Measurements from ENCODE around the gene EXOC2. TPM values are rescaled to one million over a fixed set of nuclear protein-coding genes. Genes with fewer than 3 reads are reported as not detected.

The EXOC2 gene
- polyA plus RNA-seq, 1 donor (not counting 4 experiments of a cell fraction or from before 2014, with no cell fraction given): 28.4 TPM

DNA sequence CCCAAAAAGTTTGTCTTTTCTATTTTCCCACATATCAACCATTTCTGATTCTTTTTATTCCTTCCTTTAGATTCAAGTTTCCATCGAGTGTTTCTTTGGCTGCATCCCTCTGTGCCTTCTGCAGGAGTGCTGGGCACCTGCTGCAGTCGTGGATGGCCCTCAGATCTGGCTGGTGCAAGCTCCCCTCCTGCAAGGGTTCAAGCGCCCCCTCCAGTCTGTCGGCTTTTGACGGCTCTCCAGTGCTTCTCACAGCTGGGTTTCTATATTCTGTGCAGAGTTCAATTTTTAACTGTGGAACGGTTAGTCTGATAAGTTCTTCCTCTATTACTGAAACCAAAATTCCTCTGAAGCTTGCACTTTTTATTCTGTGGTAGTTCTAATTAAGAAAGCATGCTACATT, 168.1 kb downstream of the EXOC2 start:
- FAIRE-seq (no peak), DNase-seq (ENCODE audit: low read depth, low spot score) (no peak)
- no peak overlapping the region for H3K4me2 ChIP-seq (ENCODE audit: control insufficient read depth, extremely low read depth, insufficient read depth, low read depth, low read length)
- H2AFZ ChIP-seq (ENCODE audit: control insufficient read depth, low read length): no peak overlapping the region
- H3K27me3 ChIP-seq (ENCODE audit: control insufficient read depth, extremely low read depth, insufficient read depth, low read length): no peaks in the 10 kb centered on the region
- no peak overlapping the region for H3K27ac ChIP-seq (ENCODE audit: control insufficient read depth, insufficient read depth, low read length)
- no peaks in the 10 kb centered on the region for H4K20me1 ChIP-seq (ENCODE audit: control insufficient read depth, extremely low read depth, insufficient read depth, low read length)
- no peaks in the 10 kb centered on the region for H3K79me2 ChIP-seq (ENCODE audit: control insufficient read depth, insufficient read depth, low read length)
- H3K4me1 ChIP-seq (ENCODE audit: control insufficient read depth, extremely low read depth, insufficient read depth, low read length): no peaks in the 10 kb centered on the region
- peaks cover 5% of the 10 kb centered on the region for H3K9me3 ChIP-seq (ENCODE audit: control insufficient read depth, low read depth, low read length)
- no peak overlapping the region for H3K9ac ChIP-seq (ENCODE audit: control insufficient read depth, extremely low read depth, insufficient read depth, low read length)
- H3K9me1 ChIP-seq (ENCODE audit: control insufficient read depth, extremely low read depth, insufficient read depth, low read length): no peaks in the 10 kb centered on the region
- H3K36me3 ChIP-seq (ENCODE audit: control insufficient read depth in 2 of 2, extremely low read depth in 1 of 2, insufficient read depth in 2 of 2, low read length in 2 of 2): peaks cover 5 to 7% of the 10 kb centered on the region in 2 experiments
- TF ChIP-seq, protein P1, sequence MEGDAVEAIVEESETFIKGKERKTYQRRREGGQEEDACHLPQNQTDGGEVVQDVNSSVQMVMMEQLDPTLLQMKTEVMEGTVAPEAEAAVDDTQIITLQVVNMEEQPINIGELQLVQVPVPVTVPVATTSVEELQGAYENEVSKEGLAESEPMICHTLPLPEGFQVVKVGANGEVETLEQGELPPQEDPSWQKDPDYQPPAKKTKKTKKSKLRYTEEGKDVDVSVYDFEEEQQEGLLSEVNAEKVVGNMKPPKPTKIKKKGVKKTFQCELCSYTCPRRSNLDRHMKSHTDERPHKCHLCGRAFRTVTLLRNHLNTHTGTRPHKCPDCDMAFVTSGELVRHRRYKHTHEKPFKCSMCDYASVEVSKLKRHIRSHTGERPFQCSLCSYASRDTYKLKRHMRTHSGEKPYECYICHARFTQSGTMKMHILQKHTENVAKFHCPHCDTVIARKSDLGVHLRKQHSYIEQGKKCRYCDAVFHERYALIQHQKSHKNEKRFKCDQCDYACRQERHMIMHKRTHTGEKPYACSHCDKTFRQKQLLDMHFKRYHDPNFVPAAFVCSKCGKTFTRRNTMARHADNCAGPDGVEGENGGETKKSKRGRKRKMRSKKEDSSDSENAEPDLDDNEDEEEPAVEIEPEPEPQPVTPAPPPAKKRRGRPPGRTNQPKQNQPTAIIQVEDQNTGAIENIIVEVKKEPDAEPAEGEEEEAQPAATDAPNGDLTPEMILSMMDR (optimal IDR thresholded peaks at IDR 0.05 in 1 of 3, IDR thresholded peaks at IDR 0.05 in 1 of 3, conservative IDR thresholded peaks at IDR 0.05 in 1 of 3; ENCODE audit: extremely low read depth in 1 of 3, insufficient read depth in 2 of 3, low read length in 3 of 3): no peak
- no peak for TF ChIP-seq EZH2 (IDR thresholded peaks at IDR 0.05; ENCODE audit: low read length)
- dilution Hi-C loops (cut with MboI; ENCODE audit: extremely low pct_ligation_motif_present, low sequenced_read_pairs): no loop called here
- no peak overlapping the region for H3K4me3 ChIP-seq (ENCODE audit: control insufficient read depth in 2 of 3, extremely low read depth in 1 of 3, insufficient read depth in 2 of 3, low read depth in 1 of 3, low read length in 3 of 3)

- H2AFZ ChIP-seq (ENCODE audit: control insufficient read depth, low read length): no peak overlapping the region
- H3K36me3 ChIP-seq (ENCODE audit: control insufficient read depth in 2 of 2, extremely low read depth in 1 of 2, insufficient read depth in 2 of 2, low read length in 2 of 2): peaks cover 6 to 7% of the 10 kb centered on the region in 2 experiments
- H3K9me1 ChIP-seq (ENCODE audit: control insufficient read depth, extremely low read depth, insufficient read depth, low read length): no peaks in the 10 kb centered on the region
- H3K4me2 ChIP-seq (ENCODE audit: control insufficient read depth, extremely low read depth, insufficient read depth, low read depth, low read length): no peak overlapping the region
- H3K9ac ChIP-seq (ENCODE audit: control insufficient read depth, extremely low read depth, insufficient read depth, low read length): no peak overlapping the region
- no peak for DNase-seq (ENCODE audit: low read depth, low spot score)
- no peak overlapping the region for H3K27ac ChIP-seq (ENCODE audit: control insufficient read depth, insufficient read depth, low read length)
- dilution Hi-C loops (cut with MboI; ENCODE audit: extremely low pct_ligation_motif_present, low sequenced_read_pairs): no loop called here
- TF ChIP-seq, protein P1 (optimal IDR thresholded peaks at IDR 0.05 in 1 of 3, IDR thresholded peaks at IDR 0.05 in 1 of 3, conservative IDR thresholded peaks at IDR 0.05 in 1 of 3; ENCODE audit: extremely low read depth in 1 of 3, insufficient read depth in 2 of 3, low read length in 3 of 3): no peak
- TF ChIP-seq EZH2 (IDR thresholded peaks at IDR 0.05; ENCODE audit: low read length): no peak
- H4K20me1 ChIP-seq (ENCODE audit: control insufficient read depth, extremely low read depth, insufficient read depth, low read length): no peaks in the 10 kb centered on the region
- FAIRE-seq: no peak
- no peak overlapping the region for H3K4me3 ChIP-seq (ENCODE audit: control insufficient read depth in 2 of 3, extremely low read depth in 1 of 3, insufficient read depth in 2 of 3, low read depth in 1 of 3, low read length in 3 of 3)
- H3K27me3 ChIP-seq (ENCODE audit: control insufficient read depth, extremely low read depth, insufficient read depth, low read length): no peaks in the 10 kb centered on the region
- H3K79me2 ChIP-seq (ENCODE audit: control insufficient read depth, insufficient read depth, low read length): no peaks in the 10 kb centered on the region
- no peaks in the 10 kb centered on the region for H3K4me1 ChIP-seq (ENCODE audit: control insufficient read depth, extremely low read depth, insufficient read depth, low read length)
- H3K9me3 ChIP-seq (ENCODE audit: control insufficient read depth, low read depth, low read length): peaks cover 5% of the 10 kb centered on the region
Measured at GRCh38 chr6:520820-521219, 172.1 kb downstream of the EXOC2 start.

Measured in keratinocyte (primary cell).